ENCODE data around the gene TBL3.

- TF ChIP-seq RAD21 (conservative IDR thresholded peaks at IDR 0.05) (no peak), MXI1 (conservative IDR thresholded peaks at IDR 0.05; ENCODE audit: poor library complexity, severe bottlenecking) (no peak), CTCF (IDR thresholded peaks at IDR 0.05; ENCODE audit: poor library complexity, severe bottlenecking) (no peak), EP300 (conservative IDR thresholded peaks at IDR 0.05; ENCODE audit: poor library complexity, severe bottlenecking) (no peak)
Measured at GRCh38 chr16:1938316-1938715, 33.5 kb upstream of the TBL3 start.

Measured in neural cell (in vitro differentiated cells).